IPS-NIHi7 (cell line): Measurements from ENCODE around the gene FGF11.
"Not testable (repeated sequence)": the region's sequence is repeated elsewhere in the genome, so short reads cannot be mapped to it uniquely, and the experiment has no call there.

Experiments
- DNase-seq: peaks from one replicate; pipeline ENCODE4 v3.0.0; 2012; ENCODE audit warnings: mixed read lengths; ENCODE audit errors: extremely low spot score

Gene FGF11

DNA sequence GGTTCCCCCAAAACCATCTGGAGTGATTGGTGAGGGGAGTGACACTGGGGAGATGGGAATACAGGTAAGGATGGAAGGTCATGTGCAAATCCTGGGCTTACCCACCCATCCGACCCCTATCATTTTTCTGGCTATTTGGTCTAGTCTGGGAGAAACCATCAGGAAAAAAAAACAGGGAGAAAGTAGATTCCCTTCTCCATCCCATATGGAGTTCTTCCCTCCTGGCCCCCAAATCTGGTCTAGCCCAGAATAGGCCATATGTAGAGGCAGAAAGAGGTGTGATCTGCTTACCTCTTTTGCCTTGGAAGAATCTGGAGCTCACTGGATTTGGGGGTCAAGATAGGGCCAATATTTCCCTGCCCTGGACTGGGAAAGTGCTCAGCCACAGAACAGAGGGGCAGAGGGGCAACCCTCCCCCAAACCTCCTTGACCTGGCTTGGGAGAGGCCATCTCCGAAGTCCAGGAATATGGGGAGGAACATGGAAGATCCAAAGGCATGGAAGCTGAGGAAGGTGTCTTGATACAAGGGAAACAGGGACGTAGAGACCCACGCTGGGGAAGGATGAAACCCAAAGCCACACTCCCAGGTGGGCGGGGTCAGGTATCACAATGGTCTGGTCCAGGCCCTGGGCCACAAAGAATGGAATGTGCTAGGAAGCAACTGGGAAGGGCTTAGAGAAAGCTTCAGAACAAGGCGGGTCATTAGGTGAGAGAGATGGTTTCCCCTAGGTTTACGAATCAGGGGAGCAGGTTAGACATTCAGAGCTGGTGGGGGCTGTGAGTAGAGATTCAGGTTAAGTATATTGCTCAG is 21.7 kb downstream of the FGF11 start:
- DNase-seq: peak; percentile 60

DNA sequence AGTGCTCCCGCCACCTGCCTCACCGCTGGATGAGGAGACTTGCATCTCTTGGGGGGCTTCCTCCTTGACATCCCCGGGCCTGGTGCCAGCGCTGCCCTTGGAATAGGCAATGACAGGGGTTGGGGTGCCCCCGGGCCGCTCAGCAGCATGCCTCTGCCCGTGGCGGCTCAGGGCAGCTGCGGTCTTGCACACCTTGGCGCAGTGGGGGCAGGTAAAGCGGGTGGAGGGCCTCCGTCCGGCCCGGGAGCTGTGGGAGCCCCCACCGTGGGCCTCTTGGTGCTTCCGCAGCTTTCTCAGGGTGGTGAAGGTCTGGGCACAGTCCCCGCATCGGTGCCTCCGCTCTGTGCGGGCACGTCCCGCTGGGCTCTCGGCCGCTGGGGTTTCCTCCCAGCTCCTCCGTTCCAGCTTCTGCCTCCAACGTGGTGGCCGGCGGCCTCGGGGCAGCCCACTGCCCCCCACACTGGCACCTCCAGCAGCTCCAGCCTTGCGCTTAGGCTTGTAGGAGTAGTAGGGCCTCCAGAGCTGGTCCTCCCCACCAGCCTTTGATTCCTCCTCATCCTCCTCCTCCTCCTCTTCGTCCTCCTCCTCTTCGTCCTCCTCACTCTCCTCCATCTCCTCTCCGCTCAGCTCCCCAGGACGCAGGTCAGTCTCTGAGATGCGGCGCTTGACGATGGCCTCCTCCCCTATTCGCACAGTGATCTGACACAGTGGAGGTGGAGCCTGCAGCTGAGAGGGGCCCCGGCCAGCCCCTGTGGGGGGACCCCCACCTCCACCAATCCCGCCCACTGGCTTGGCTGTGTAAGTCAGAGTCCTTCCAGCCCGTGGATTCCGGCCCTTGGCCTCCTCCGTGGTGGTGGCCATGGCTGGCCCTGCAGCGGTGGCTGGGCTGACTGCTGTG is 23.4 kb downstream of the FGF11 start:
- DNase-seq: no peak

DNA sequence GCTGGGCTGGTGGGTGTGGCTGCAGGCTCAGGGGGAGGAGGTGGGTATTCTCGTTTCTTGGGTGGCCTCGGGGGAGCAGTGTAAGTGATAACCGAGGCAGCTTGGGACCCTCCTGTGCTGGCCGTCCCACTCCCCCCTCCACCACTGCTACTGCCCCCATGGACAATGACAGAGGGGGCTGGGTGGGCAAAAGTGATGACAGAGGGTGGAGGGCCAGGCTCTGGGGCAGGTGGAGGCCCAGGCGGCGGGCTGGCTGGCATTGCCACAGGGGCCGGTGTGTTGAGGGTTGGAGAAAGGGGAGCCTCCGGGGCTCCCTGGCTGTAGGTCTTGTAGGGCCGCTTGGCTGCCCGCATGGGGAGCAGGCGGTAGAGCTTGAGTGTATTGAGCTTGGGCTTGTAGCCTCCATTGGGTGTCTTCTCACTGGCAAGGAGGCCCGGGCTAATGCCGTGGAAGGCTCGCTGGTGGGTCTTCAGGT is 24.1 kb downstream of the FGF11 start:
- no peak for DNase-seq

DNA sequence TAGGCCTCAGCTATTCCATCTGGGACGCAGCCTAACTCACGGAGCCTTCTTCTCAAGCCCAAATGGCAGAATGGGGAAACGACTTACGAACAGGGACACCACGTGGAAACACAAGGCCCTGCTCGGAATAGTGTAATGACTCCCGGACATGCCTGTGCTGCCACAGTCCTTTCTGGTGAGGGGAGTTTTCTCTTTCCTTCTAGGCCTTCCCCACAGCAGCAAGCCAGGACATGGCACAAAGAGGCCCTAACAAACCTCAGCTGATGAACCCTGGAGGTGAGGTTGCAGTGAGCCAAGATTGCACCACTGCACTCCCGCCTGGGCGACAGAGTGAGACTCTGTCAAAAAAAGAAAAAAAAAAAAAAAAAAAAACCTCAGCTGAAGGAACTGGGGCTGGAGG is 24.8 kb downstream of the FGF11 start:
- no peak for DNase-seq

DNA sequence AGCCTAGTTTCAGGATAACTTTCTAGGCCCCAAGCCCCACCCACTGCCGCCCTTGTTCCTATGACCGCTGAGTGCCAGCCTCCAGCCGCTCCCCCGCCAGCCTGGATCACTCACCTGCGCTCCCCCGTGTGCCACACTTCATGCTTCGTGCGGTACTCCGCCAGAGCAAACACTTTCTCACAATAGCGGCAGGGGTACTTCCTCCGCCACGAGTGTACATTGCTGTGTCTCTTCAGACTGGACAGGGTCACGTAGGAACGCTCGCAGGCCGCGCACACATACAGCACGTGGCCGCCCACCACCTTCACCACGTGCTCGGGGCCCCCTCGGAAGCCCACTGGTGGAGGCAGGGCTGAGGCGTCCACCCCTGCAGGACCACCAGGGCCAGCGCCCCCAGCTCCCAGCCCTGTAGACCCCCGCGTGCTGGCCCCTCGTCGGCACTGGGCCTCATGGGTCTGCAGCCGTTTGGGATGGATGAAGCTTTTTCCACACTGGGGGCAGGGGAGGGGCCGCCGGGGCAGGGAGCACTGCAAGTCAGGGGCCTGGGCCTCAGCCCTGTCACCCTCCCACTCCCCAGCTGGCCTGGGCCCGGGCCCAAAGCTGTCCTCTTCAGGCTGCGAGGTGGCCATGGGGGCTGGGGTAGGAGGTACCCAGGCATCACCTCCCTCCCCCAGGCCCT is 26.4 kb downstream of the FGF11 start:
- no peak for DNase-seq

DNA sequence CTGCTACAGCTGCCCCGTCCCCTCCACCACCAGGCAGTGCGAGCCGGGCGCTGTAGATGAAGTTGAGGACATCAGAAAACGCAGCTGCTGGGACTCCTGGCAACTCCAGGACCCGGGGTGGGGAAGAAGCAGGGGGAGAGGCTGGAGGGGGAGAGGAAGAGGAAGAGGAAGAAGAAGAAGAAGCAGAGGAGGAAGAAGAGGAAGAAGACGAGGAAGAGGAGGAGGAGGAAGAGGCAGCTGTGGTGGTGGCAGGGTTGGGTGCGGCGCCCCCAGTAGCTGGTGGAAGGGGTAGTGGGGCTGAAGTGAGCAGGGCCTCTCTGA is 27.0 kb downstream of the FGF11 start:
- no peak for DNase-seq

DNA sequence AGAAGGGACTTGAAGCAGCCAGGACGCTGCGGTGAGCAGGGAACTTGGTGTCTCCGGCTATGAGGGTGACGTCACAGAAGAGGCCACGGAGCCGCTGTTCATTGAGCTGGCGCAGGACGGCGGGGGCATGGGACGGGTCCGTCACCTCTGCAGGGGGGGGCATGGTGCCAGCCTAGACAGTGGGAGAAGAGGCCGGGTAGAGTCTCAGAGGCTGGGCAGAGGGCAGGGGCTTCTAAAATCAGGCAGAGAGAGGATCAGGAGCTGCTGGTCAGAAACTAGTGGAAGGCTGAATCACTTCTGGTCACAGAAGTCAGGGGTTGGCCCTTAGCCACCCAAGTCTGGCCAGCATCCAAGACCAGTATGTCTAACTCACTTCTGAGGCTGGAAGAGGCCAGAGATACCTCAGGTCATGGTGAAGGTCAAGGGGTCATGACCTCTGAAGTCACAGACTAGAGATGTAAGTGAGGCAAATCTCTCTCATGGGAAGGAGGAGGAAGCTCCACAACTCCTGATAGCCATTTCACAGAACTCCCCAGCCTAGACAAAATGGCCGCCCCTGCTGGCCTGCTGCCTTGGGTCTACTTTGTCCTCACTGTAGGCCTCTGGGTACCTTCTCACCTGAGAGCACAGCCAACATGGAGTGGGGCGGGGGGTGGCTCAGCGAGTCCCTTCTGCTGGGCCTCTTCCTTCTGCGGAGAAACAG is 27.5 kb downstream of the FGF11 start:
- DNase-seq: no peak

DNA sequence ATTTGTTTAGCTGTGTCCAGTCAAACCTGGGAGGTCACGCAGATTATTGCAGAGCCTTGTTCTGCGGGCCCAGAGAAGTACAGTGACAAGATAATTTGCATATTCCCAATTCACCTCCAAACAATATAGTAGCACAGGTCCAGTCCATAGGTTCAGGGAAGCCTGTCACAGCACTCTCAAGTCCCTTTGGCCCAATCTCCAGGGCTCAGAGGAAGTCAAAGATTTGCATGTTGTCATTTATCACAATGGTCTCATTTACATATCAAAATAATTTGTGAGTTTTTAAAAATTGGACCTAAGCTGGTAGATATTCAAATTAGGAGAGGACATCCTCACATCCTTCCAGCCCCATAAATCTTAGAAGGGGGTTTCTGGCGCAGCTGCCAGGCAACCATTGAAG is 28.2 kb downstream of the FGF11 start:
- DNase-seq: no peak

DNA sequence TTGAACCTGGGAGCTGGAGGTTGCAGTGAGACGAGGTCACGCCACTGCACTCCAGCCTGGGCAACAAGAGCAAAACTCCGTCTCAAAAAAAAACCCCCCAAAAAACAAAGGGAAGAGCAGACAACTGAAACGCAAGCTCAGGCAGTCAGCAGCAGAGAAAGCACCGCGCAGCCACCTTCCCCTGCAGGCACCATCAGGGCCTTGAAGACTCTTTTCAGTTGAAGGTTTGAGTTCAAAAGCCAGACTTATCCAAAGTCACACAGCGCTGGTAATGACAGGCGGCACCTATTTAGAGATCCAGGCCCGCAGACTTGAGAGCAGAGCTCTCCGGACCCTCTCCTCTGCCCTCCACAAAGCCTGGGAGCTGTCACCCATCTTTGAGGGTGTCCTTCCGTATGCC is 29.0 kb downstream of the FGF11 start:
- no peak for DNase-seq

DNA sequence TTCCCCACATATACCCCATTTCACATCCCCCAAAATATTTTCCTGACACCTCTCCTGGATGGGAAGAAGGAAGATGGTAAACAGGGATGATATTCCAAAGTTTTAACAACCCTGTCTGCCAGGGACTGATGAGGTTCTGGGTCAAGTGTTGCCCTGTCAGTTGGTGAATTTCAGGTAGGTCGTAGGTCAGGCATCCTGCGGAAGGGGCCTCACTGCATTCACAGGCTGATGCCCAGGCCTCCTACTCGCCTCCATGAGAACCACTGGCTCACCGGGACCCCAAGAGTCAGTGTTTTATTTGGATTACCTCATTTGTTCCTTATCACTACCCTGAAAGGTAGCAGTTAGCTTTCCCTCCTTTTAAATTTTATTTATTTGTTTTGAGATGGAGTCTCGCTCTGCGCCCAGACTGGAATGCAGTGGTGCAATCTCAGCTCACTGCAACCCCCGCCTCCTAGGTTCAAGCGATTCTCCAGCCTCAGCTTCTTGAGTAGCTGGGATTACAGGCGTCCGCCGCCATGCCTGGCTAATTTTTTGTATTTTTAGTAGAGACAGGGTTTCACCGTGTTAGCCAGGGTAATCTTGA is 29.6 kb downstream of the FGF11 start:
- no peak for DNase-seq

DNA sequence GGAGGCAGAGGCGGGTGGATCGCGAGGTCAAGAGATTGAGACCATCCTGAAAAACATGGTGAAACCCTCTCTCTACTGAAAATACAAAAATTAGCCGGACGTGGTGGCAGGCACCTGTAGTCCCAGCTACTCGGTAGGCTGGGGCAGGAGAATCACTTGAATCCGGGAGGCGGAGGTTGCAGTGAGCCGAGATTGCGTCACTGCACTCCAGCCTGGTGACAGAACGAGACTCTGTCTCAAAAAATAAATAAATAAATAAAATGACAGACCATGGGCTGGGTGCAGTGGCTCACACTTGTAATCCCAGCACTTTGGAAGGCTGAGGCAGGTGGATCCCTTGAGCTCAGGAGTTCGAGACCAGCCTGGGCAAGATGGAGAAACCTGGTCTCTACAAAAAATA is 30.5 kb downstream of the FGF11 start:
- not testable (repeated sequence) for DNase-seq

DNA sequence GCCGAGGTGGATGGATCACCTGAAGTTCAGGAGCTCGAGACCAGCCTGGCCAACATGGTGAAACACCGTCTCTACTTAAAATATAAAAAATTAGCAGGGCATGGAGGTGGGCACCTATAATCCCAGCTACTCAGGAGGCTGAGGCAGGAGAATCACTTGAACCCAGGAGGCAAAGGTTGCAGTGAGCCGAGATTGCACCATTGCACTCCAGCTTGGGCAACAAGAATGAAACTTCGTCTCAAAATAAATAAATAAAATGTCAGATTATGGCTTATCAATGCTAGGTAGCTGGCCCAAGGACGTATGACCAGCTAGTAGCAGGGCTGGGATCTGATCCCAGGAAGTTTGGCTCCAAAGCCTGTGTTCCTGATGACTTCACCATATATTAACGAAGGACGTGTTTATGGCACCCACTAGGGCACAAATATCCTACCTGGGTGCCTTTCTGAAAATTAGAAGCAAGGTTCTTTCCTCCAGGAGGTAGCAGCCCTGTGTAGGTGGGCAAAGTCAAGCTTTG is 31.2 kb downstream of the FGF11 start:
- DNase-seq: not testable (repeated sequence)

DNA sequence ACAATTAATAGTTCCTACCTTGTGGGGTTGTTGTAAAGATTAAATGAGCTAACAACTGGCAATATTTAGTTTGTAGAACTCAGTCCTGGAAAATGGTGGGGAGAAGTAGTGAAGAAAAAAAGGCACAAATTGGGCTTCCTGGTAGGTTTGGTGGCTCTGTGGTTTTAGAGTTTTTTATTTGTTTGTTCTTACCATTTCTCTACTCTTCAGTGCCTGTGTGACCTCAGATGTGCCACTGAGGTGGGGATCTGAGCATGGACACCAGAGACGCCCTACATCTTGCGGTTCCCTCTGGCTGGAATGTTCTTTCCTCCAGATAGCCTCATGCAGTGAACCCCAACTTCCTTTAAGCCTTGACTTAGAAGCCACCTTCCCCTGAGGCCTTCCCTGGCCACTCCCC is 32.4 kb downstream of the FGF11 start:
- DNase-seq: no peak

DNA sequence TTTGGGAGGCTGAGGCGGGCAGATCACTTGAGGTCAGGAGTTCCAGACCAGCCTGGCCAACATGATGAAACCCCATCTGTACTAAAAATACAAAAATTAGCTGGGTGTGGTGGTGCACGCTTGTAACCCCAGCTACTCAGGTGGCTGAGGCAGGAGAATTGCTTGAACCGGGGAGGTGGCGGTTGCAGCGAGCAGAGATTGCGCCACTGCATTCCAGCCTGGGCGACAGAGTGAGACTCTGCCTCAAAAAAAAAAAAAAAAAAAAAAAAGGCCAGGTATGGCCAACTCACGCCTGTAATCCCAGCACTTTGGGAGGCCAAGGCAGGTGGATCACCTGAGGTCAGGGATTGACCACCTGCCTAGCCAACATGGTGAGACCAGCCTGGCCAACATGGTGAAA is 35.5 kb downstream of the FGF11 start:
- not testable (repeated sequence) for DNase-seq

DNA sequence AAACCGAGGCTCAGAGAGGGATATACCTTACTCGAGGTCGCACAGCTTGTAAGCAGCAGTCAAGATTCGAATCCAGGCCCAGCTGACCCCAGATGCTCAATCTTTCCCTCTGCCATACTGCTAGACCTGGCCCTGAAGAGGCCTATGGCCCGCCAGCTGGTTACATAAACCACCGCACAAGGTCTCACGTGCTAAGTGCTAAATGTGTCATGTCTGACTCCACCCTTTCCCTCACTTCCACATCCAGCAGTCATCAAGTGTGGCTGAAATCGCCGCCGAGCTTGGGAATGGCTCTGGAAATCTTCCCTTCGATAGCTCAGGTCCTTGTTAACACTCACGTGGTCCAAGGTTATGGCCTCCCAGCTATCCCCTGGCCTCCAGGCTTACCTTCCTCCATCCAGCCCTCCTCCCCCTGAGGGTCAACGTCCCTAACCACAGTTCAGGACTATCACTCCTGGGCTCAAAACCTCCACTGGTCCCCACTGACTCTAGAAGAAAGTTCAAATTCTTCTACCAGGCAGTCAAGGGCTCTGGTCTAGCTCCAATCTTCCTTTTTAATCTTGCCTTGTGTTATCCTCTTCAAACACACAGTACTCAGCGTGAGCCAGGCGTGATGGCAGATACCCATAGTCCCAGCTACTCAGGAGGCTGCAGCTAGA is 36.6 kb downstream of the FGF11 start:
- no peak for DNase-seq

DNA sequence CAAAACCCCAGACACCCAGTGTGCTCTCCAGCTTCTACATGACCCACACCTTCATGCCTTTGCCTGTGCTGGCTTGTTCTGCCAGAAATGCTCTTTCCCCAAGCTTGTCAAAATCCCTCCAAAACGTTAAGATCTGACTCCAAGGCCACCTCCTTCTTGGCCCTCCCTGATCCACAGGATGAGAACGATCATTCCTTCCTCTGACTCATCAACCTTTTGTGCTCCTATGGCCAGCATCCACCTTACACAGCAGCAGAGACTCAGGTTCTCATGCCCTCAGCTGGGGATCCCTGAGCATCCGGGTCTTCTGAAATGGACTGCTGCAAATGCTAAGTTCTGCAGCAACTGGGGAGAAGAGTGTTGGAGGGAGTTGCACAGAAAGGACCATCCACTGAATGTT is 37.2 kb downstream of the FGF11 start:
- no peak for DNase-seq

DNA sequence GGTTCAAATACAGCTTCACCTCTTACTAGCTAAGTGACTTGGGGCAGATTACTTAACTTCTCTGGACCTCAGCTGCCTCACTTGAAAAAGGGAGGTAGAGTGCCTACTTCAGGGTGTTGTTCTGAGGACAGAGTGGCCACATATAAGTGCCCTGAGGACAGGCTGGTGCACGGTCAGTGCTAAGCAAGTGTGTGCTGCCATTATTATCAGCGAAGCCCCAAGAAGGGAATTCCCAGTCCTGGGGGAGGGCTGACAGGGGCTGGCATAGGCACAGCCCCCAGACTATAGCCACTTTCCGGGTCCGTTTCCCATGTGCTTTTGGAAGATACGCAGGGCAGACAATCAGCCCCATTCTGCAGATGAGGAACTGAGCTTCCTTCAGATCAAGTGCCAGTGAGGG is 37.6 kb downstream of the FGF11 start:
- no peak for DNase-seq

DNA sequence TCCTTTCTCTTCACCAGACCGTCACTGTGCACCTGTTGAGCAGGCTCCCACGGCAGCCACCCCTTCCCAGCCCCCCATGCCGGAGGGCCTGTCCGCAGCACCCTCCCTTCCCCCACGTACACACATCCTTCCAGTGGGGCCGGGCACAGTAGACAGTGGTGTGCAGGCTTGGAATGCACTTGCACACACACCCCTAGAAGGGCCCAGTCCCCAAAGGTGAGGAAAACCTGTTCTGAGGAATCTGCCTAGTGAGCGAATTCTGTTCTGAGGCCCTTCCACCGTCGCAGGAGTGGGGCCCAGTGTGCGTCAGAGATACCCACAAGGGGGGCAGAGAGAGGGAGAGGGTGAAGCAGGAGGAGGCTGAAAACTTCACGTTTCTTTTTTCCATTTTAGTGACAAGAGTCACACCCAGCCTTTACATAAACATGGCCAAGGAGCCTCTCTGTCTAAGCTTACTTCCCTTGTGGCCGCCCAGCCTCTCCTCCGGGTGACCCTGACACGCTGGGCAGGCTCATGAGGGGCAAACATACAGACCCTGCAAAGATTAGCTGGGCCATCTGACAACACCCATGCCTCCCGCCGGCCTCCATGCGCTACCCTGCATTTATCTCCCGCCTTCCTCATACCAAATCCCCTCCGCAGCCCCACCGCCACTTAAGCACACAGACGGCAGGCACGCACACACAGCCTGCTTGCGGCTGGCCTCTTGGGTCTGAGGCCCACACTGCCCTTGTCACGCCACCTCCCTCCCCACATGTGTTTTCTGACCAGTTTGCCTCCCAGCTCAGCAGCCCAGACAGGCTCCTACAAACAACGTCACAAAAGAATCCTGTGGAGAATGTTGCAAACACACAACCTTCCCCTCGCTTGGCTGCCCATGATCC is 38.3 kb downstream of the FGF11 start:
- no peak for DNase-seq
